ENCODE data around the gene MEIKIN. TPM values are rescaled to one million over a fixed set of nuclear protein-coding genes. Genes with fewer than 3 reads are reported as not detected.

MEIKIN gene
- total RNA-seq, 1 experiment from 2014 or later = not detected

- POLR2A ChIA-PET (ENCODE audit: unreplicated experiment) = no interaction called here
- no peak overlapping the region for H3K27ac ChIP-seq (ENCODE audit: low read length)
- intact Hi-C loops (cut with micrococcal nuclease) = no loop called here
- peaks cover 6% of the 10 kb centered on the region; the same call in 1 of the 2 replicates for H4K20me1 ChIP-seq (ENCODE audit: low read length)
- H3K4me2 ChIP-seq (ENCODE audit: low read length) = no peak overlapping the region
- H2AFZ ChIP-seq (ENCODE audit: low read length) = no peak overlapping the region
- H3K9ac ChIP-seq (ENCODE audit: low read length) = no peak overlapping the region
- no peaks in the 10 kb centered on the region for H3K4me1 ChIP-seq (ENCODE audit: insufficient read depth, low read length)
- H3K27me3 ChIP-seq (ENCODE audit: low read length) = no peaks in the 10 kb centered on the region
- no peaks in the 10 kb centered on the region for H3K9me2 ChIP-seq (replicated peaks; ENCODE audit: low read length)
- H3K36me3 ChIP-seq (ENCODE audit: low read depth, low read length) = no peaks in the 10 kb centered on the region
- TF ChIP-seq EZH2 (IDR thresholded peaks at IDR 0.05; ENCODE audit: low read length, unreplicated experiment) (no peak), CTCF (conservative IDR thresholded peaks at IDR 0.05; ENCODE audit: low read depth, low read length) (no peak), EZH2phosphoT487 (IDR thresholded peaks at IDR 0.05; ENCODE audit: borderline replicate concordance, low read length) (no peak)
- no peak overlapping the region for H3K4me3 ChIP-seq (ENCODE audit: low read length)
- H3K79me2 ChIP-seq (ENCODE audit: low read length) = peaks cover 80% of the 10 kb centered on the region
- H3K9me3 ChIP-seq (ENCODE audit: low read length) = no peaks in the 10 kb centered on the region
- no peak for ATAC-seq
- no peak for DNase-seq
- BruUV-seq (replicated peaks) = no TSS peak
- H3F3A ChIP-seq (ENCODE audit: low read length, unreplicated experiment) = no peaks in the 10 kb centered on the region
- CTCF ChIA-PET = no interaction called here
Measured at GRCh38 chr5:131758520-131758900, 187.0 kb downstream of the MEIKIN start.

- peaks cover 85% of the 10 kb centered on the region for H3K79me2 ChIP-seq (ENCODE audit: low read length)
- no peaks in the 10 kb centered on the region for H3K9me2 ChIP-seq (replicated peaks; ENCODE audit: low read length)
- ChIA-PET CTCF (no interaction called here), POLR2A (ENCODE audit: unreplicated experiment) (no interaction called here)
- TF ChIP-seq EZH2 (IDR thresholded peaks at IDR 0.05; ENCODE audit: low read length, unreplicated experiment) (no peak), CTCF (conservative IDR thresholded peaks at IDR 0.05; ENCODE audit: low read depth, low read length) (no peak), EZH2phosphoT487 (IDR thresholded peaks at IDR 0.05; ENCODE audit: borderline replicate concordance, low read length) (no peak)
- no peaks in the 10 kb centered on the region for H3K9me3 ChIP-seq (ENCODE audit: low read length)
- H3K4me1 ChIP-seq (ENCODE audit: insufficient read depth, low read length) = peaks cover 4% of the 10 kb centered on the region
- BruUV-seq (replicated peaks) = no TSS peak
- no peak overlapping the region for H3K9ac ChIP-seq (ENCODE audit: low read length)
- intact Hi-C loops (cut with micrococcal nuclease) = no loop called here
- no peak overlapping the region for H3K4me3 ChIP-seq (ENCODE audit: low read length)
- DNase-seq (no peak), ATAC-seq (no peak)
- no peak overlapping the region for H3K27ac ChIP-seq (ENCODE audit: low read length)
- H3K27me3 ChIP-seq (ENCODE audit: low read length) = no peaks in the 10 kb centered on the region
- no peak overlapping the region for H2AFZ ChIP-seq (ENCODE audit: low read length)
- H3K36me3 ChIP-seq (ENCODE audit: low read depth, low read length) = no peaks in the 10 kb centered on the region
- H4K20me1 ChIP-seq (ENCODE audit: low read length) = peaks cover 6% of the 10 kb centered on the region; the same call in 1 of the 2 replicates
- no peaks in the 10 kb centered on the region for H3F3A ChIP-seq (ENCODE audit: low read length, unreplicated experiment)
- H3K4me2 ChIP-seq (ENCODE audit: low read length) = no peak overlapping the region
Measured at GRCh38 chr5:131757830-131758519, 187.5 kb downstream of the MEIKIN start.

Other genes with a start within 250 kb of the MEIKIN start
- 15.1 and 16.3 TPM in 2 replicates for gene FNIP1, start 148.6 kb downstream of the MEIKIN start, total RNA-seq (2014; rRNA removed)
- 0.15 and 0.35 TPM in 2 replicates for gene ACSL6, start 66.0 kb upstream of the MEIKIN start, total RNA-seq (2014; rRNA removed)
- not detected in 2 replicates for gene IL3, start 115.0 kb upstream of the MEIKIN start, total RNA-seq (2014; rRNA removed)
- 69.9 and 93.6 TPM in 2 replicates for gene CSF2, start 128.1 kb upstream of the MEIKIN start, total RNA-seq (2014; rRNA removed)